Muscle of arm (tissue), 12 donors: ENCODE data around the gene MYLK3. TPM values are rescaled to one million over a fixed set of nuclear protein-coding genes. Genes with fewer than 3 reads are reported as not detected.

Experiments used
- DNase-seq: peaks from one replicate; pipeline ENCODE4 v3.0.0-alpha.2; 2013
- polyA plus RNA-seq, 12 donors: library from polyadenylated mRNA; unstranded; fragments of 120-200 nt; gene quantifications; one replicate each; pipeline ENCODE4 v1.2.1, GENCODE V29; 2013; ENCODE audit not compliant: insufficient read length in 12 of 12

MYLK3 gene
- polyA plus RNA-seq, 12 donors = 3.4 to 22.2 (median 12.5) TPM; not detected in 1

DNA sequence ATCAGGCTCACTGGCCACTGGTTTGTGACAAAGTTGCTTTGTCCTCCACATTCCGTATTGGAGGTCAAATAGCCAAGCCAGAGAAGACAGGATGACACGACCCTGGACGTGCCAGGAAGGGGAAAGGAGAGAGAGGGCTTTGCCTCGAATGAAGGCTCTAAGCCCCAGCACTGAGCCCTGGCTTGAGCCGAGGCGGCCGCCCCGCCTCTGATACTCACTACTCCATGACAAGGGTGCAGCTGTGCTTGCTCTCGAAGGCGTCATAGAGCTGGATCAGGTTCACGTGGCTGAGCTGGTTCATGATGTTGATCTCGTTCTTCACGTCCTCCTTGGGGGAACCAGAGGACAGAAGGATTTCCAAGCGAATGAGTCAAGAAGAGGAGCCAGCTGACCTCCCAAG is 19.3 kb downstream of the MYLK3 start:
- DNase-seq = no peak

DNA sequence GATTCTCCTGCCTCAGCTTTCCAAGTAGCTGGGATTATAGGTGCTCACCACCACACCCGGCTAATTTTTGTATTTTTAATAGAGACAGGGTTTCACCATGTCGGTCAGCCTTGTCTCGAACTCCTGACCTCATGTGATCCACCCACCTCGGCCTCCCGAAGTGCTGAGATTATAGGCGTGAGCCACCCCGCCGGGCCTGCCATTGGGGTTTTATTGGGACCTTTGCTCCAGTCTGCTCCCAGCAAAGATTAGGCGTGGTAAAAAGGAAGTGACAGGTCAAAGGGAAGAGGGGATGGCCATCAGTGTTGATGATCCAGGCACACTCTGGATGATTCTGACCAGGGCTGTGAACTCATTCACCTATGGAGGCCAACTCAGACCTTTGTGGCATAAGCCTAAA is 20.5 kb downstream of the MYLK3 start:
- DNase-seq = no peak

DNA sequence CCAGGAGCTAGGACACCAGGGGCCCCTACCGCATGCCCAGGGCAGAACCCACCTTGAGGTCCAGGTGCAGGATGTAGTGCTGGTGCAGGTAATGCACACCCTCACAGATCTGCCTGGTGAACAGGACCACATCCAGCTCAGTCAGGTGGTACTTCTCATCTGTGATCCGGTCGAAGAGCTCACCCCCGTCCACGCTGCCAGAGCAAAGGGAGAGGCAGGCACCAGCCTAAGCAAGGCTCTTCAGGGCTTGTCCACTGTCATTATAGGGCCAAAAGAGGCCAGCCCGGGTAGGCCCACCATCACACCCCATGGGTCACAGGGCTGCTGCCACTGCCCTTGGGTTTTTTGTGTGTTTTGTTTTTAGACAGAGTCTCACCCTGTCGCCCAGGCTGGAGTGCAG is 21.0 kb downstream of the MYLK3 start:
- no peak for DNase-seq

DNA sequence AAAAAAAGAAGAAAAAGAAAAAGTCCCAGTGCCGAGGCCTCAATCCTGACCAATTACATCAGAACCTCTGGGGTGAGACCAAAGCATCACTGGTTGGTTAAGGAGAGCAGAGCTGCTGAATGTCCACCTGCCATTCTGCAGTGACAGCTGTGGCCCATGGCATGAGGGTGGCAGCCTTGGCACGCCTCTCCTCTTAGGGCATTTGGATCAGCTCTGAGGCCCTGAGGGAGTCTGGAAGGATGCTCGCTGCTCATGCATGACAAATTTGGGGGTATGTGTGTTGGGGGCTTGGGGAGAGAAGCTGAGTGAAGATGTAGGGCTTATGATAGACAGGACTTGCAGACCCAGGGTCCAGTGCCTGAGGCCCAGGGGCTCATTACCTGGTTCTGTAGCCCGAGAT is 26.3 kb downstream of the MYLK3 start:
- no peak for DNase-seq

DNA sequence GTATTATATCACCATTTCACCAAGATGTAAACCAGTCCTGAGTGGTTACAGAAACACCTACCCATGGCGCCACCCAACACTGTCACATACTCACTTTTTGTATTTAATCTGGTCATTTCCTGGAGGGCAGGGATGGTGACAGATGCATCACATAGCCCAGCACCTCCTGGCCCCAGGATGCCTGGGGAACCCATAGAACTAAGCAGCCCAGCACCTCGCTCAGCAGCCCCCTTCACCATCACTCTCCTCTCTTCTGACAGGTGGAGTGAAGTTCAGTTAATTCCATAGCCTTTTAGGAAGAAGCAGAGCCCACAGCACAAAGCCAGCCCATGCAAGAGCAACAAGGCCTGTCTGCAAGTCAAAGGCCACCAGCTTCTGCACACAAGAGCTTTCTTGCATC is 27.5 kb downstream of the MYLK3 start:
- DNase-seq = no peak

DNA sequence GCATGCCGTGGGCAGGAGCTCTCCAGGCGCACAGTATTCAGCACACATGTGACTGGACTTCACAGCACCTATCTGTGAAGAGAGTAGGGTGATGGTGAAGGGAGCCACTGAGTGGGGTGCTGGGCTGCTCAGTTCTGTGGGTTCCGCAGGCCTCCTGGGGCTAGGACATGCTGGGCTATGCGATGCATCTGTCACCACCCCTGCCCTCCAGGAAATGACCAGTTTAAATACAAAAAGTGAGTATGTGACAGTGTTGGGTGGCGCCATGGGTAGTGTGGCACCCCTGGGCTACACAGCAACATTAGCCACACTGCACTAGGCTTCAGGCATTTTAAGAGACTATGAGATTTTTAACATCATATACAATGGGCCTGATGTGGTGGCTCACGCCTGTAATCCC is 28.6 kb downstream of the MYLK3 start:
- no peak for DNase-seq

DNA sequence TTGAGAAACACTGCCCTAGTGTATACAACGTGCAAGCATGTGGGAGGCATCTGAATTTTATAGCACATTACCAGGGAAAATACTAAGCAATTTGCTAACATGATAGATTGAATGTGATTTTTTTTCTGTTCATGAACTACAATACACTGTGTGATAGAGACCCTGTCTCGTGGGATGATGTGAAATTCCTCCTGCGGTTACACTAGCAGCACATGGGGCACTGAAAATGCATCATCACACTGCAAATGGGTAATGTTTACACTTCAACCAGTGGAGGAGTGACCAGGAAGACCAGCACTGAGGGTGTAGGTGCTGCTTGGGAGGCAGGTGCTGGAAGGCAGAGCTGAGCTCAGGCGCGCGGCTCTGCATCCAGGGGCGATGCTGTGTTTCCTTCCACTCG is 29.9 kb downstream of the MYLK3 start:
- DNase-seq = no peak

DNA sequence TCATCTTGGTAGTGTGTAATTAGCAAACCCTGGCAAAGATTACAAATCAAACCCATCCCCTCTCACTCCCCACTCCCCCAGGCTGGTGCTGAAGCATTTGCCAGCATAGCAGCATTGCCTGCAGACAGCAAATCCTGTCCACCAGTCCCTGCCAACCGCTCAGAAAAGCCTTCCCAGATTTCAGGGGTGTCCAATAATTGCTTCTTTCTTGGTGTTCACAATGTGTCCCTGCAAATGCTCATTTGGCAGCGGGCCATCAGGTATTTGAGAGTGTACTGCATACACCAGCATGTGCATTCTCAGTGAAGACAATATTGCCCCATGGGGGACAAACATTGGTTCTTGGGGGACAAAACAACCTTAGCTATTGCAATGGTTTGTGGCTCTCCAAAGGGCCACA is 30.5 kb downstream of the MYLK3 start:
- no peak for DNase-seq

DNA sequence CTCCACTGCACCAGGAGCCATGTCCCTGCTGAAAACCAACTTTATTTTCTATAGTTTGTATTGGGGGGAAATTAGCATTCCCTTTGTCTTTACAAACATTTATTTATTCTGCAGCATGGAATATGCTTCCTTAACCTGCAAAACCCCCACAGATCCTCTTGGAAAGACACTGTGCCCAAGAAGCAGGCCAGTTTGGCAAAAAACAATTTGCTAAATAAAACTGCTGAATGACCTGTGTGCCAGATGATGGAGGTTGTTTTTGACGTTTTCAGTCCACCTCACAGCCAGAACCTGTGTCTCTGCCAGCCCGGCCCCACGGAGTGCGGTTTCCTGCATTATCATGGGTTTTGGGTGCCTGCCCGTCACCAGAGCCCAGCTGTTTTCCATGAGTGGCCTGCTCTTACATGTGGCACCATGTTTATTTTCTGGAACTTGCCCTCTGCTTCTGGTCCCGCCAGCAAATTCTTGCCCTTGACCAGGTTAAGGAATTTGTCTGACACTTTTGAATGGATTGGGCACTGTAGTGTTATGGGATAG is 32.3 kb downstream of the MYLK3 start:
- DNase-seq = no peak

DNA sequence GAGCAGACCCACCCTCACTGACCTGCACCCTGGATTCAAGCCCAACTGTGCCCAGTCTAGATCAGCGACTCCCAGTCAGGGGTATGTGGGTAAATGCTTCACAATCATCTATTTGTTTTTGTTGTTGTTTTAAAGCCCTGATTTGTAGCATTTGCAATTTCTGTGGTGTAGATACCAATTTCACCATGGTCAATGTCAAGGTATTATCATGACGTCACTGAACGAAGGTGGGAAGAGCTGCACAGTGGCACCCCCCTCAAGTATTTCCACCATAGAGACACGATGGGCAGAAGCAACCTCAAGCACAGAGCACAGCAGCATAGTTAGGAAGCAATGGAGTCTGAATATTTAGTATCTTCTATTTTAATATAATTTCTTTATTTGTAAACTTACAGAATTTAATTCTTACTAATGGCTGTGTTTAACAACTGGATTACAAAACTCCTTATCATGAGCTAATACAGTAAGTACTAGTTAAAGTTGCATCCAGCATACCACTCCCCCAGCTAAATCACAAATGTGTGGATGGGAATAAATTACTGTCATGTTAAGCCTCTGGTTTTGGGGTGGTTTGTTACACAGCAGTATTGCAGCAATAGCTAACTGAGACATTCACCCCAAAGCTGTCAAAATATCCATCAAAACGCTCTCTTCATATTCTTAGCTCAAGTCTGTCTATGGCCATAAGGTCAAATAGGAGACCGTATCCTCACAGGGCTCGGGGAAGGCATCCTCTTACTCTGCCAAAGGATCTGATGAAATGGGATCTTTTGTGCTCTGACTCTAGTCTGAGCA is 33.1 kb downstream of the MYLK3 start:
- no peak for DNase-seq

DNA sequence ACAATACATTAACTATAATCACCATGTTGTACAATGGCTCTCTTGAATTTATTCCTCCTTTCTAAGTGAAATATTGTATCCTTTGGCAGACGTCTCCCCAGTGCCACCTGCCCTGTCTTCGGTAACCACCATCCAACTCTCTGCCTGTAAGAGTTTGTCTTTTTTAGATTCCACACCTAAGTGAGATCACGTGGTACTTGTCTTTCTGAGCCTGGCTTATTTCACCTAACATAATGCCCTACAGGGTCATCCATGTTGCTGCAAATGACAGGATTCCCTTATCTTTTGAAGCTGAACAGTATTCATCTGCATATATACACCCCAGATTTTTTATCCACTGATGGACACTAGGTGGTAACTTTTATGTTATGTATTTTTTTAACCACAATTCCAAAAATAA is 34.5 kb downstream of the MYLK3 start:
- DNase-seq = no peak

DNA sequence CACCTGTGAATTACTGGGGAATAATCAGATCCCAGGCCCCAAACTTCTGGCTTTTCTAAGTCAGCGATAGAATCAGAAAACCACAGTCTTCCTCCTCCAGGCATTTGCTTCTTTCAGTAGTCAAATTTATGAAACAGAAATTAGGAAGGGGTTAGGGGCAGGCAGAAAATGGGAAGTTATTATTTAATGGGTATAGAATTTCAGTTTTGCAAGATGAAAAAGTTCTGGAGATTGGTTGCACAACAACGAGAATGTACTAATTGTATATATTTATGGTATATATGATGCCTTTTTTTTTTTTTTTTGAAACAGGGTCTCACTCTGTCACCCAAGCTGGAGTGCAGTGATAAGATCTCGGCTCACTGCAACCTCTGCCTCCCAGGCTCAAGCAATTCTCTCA is 35.2 kb downstream of the MYLK3 start:
- DNase-seq = no peak

DNA sequence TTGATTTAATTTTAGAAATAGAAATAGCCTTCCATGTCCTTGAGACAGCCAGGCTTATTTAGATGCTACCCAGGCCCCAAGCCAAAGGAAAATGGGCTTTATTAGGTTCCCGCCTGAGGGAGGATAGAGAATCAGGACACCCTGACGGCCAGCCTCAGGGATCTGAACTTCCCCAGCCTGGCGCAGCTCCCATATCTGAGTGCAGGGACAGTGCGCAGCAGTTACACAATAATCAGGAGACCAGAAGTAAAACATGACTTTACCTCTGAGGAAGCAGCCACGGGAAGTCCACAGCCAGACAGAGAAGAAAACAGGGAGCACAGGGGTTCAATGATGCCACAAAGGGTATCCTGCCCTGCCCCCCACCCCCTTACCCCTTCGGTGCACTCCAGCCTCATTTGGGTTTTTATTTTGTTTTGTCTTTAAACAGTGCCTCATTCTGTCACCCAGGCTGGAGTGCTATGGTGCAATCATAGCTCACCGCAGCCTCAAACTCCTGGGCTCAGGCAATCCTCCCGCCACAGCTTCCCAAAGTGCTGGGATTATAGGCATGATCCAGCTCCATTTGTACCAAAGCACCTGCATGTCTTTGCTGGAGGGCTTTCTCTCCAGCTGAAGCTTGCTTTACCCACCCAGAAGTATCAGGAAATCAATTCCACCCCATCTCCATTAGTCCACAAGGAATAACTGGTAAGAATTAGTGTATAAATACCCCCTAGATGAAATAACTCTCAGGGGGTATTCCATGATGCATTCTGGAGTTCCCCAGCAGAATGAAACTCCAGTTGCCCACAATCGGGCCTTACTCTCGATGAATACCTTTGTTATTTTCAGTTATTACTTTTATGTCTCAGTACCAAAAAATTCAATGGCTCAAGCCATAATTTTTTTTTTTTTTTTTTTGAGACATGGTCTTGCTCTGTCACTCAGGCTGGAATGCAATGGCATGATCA is 36.8 kb downstream of the MYLK3 start:
- no peak for DNase-seq

DNA sequence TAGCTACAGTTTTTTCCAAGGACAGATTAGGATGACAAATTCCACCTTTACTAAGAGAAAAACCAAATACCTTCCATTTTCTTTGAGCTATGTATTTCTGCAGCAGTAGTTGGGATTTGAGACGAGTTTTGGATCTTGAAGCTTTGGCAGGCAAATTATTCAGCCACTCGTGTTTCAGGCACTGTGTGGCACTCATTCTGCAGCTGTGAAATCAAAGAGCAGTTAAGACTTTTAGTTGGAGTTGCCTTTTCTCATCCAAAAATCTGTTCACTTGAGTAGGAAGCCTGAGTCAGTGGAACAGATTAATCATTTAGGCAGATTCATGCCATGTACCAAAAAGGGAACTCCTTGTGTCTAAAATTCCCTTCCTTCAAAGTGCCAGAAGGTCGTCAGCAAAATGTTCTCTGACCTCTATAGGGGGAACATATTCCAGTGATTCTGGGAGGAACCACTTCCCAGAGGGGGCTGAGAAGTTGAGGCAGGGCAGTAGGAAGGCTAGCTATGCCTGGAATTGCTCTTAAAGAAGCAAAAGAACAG is 38.6 kb downstream of the MYLK3 start:
- DNase-seq = no peak

DNA sequence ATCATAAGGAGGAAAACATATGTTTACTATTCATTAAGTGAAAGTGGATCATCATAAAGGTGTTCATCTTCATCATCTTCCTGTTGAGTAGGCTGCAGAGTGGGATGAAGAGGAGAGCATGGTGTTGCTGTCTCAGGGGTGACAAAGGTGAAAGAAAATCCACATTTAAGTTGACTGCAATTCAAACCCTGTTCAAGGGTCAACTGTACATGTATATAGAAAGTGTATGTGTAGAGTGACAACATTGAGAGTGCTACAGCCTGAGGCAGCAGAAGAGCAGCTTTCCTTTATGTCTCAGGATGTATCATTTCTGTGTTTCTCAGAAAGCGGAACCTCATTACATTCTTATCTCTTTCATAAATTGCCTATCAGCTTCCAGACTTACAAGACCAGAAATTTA is 41.5 kb downstream of the MYLK3 start:
- no peak for DNase-seq

DNA sequence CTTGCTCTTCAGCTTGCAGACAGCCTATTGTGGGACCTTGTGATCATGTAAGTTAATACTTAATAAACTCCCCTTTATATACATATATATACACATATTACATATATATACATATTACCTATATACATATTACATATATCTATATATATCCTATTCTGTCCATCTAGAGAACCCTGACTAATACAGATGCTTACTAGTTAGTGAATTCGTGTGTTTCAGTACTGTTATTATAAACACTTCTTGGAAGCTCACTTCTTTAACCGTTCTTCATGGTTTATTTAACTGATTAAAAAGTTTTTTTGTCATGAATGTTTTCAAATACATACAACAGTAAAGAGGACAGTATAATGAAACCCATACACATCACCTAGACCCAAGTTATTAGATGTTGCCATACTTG is 46.1 kb downstream of the MYLK3 start:
- no peak for DNase-seq

DNA sequence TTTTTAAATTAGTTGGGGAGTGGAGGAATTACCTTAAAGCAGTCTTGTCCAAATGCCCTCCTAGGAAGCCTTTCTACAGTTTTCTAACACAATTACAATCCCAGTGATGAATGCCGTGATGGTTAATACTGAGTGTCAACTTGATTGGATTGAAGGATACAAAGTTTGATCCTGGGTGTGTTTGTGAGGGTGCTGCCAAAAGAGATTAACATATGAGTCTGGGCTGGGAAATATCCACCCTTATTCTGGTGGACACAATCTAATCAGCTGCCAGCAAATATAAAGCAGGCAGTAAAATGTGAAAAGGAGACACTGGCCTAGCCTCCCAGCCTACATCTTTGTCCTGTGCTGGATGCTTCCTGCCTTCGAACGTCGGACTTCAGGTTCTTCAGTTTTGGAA is 46.5 kb downstream of the MYLK3 start:
- DNase-seq = no peak

DNA sequence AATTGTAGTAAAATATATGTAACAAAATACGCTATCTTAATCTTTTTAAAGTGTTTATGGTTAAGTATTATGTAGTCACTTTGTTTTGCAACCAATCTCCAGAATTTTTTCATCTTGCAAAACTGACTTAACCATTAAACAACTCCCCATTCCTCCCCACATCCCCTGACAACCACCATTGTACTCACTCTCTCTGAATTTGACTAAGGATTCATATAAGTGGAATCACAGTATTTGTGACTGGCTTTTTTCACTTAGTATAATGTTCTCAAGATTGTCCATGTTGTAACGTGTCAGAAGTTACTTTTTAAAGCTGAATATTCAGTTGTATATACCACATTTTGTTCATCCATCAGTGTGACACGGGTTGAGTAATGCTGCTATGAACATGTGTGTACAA is 48.1 kb downstream of the MYLK3 start:
- DNase-seq = no peak

DNA sequence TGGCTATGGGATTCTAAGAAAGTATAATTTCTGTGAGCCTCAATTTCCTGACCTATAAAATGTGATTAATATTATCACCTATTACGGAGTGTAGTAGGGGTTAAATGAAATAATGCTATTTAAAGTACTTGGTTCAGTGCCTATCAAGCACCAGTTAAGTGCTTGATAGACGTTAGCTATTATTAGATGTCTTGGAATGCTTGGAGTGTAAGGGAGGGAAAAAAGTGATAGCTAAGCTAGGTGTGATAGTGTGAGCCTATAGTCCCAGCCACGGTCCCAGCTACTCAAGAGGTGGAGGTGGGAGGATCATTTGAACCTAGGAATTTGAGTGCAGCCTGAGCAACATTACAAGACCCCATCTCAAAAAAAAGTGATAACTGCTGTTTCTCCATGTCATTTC is 51.2 kb downstream of the MYLK3 start:
- DNase-seq = no peak

DNA sequence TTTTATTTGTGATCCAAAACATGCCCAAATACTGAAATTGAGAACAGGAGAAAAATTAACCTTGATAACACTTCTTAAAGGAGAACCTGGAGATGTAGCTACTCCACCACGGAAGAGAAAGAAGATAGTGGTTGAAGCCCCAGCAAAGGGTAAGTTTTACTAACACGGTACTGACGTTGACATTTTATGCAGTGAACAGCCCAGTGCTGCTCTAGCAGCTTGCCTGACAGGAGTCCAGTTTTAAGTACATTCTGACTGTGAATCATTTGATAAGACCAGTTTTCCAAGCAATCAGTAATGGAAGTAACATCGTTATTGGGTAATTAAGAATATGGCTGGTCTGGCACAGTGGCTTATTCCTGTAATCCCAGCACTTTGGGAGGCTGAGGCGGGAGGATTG is 52.2 kb downstream of the MYLK3 start:
- DNase-seq = no peak

DNA sequence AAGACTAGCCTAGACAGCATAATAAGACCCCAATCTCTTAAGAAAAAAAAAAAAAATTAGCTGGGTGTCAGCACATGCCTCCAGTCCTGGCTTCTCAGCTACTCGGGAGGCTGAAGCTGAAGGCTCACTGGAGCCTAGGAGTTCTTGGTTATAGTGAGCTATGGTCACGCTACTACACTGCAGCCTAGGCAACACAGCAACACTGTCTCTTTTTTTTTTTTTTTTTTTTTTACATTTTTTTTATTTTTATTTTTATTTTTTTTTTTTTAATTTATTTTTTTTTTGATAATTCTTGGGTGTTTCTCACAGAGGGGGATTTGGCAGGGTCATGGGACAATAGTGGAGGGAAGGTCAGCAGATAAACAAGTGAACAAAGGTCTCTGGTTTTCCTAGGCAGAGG is 54.5 kb downstream of the MYLK3 start:
- no peak for DNase-seq

DNA sequence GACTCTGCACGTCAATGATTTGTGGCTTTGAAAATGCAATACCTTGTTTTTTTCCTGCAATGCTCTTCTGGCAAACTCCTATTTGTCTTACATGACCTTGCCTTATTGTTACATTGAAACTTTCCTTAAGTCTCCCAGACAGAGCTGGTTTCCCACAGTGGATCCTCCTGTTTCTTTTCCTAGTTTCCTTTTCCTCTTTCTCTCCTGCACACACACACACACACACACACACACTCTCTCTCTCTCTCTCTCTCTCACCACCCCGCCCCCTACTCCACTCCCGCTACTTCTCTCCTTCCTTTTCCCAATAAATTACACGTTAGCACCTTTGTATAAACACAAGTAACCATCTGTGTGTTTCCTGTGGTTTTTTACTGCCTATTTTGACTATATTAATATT is 56.4 kb downstream of the MYLK3 start:
- no peak for DNase-seq
